Naive thymus-derived CD4-positive, alpha-beta T cell (primary cell): ENCODE measurements around the gene WAC. TPM values are rescaled to one million over a fixed set of nuclear protein-coding genes. Genes with fewer than 3 reads are reported as not detected.
A peak's percentile ranks its signal among the peaks of the same experiment; 100 is the strongest.

Source experiments
- ATAC-seq: fragments of 150-1000 bp; cut with Tn5 transposase; 2 replicates; pipeline ENCODE4 v1.10.0; 2021; ENCODE audit warnings: mild to moderate bottlenecking, moderate library complexity
- CTCF ChIA-PET: fragments of 350-600 bp; sonication (Branson Sonifier 250); formaldehyde crosslinking; loops from one replicate; lab custom pipeline; 2021; ENCODE audit warnings: antibody characterized with exemption; lab: Charles Lee
- POLR2A ChIA-PET: fragments of 350-600 bp; sonication (Branson Sonifier 250); formaldehyde crosslinking; loops from one replicate; lab custom pipeline; 2021; ENCODE audit warnings: antibody characterized with exemption, inconsistent platforms; lab: Charles Lee
- DNase-seq, 9 donors: peaks; one replicate each; pipeline versions ENCODE4 v3.0.0 to v3.0.0-alpha.2; 2020 to 2022; ENCODE audit warnings: mixed read lengths in 1 of 9
- H3K27ac ChIP-seq: one replicate; pipeline ENCODE4 v1.7.0; 2013; ENCODE audit warnings: mild to moderate bottlenecking, low read depth, low read length, moderate library complexity
- H3K27me3 ChIP-seq, 2 donors: one replicate each; pipeline ENCODE4 v1.7.0; 2013; ENCODE audit warnings: low read length in 2 of 2, mild to moderate bottlenecking in 2 of 2, moderate library complexity in 2 of 2; ENCODE audit not compliant: control insufficient read depth in 2 of 2, insufficient read depth in 2 of 2
- H3K36me3 ChIP-seq, 3 experiments: 1 replicate in 2 of 3; 2 replicates in 1 of 3; pipeline ENCODE4 v1.7.0; 2013; ENCODE audit warnings: low read length in 3 of 3, mild to moderate bottlenecking in 3 of 3, moderate library complexity in 1 of 3; ENCODE audit not compliant: insufficient read depth in 3 of 3, control insufficient read depth in 2 of 3
- H3K4me1 ChIP-seq, 2 donors: one replicate each; pipeline ENCODE4 v1.7.0; 2013; ENCODE audit warnings: low read length in 2 of 2, mild to moderate bottlenecking in 2 of 2, moderate library complexity in 1 of 2; ENCODE audit not compliant: control insufficient read depth in 2 of 2, insufficient read depth in 2 of 2
- H3K4me3 ChIP-seq: 2 replicates; pipeline ENCODE4 v1.7.0; 2013; ENCODE audit warnings: mild to moderate bottlenecking, low read length
- H3K9me3 ChIP-seq, 3 experiments: 1 replicate in 2 of 3; 2 replicates in 1 of 3; pipeline ENCODE4 v1.7.0; 2013; ENCODE audit warnings: low read length in 3 of 3; ENCODE audit not compliant: control insufficient read depth in 2 of 3
- H3K27ac Mint-ChIP-seq, 9 donors: one replicate each; pipeline ENCODE4 v1.8.0; 2020 to 2022; ENCODE audit warnings: mixed read lengths in 9 of 9, mild to moderate bottlenecking in 8 of 9, moderate library complexity in 5 of 9, inconsistent platforms in 2 of 9
- H3K27me3 Mint-ChIP-seq, 5 donors: one replicate each; pipeline ENCODE4 v1.8.0; 2021 to 2022; ENCODE audit warnings: mixed read lengths in 5 of 5, mild to moderate bottlenecking in 1 of 5
- H3K36me3 Mint-ChIP-seq, 5 donors: one replicate each; pipeline ENCODE4 v1.8.0; 2020 to 2022; ENCODE audit warnings: mixed read lengths in 5 of 5, mild to moderate bottlenecking in 3 of 5, inconsistent platforms in 1 of 5
- H3K4me1 Mint-ChIP-seq, 7 donors: one replicate each; pipeline ENCODE4 v1.8.0; 2020 to 2022; ENCODE audit warnings: mixed read lengths in 7 of 7, mild to moderate bottlenecking in 3 of 7, inconsistent platforms in 1 of 7
- H3K4me3 Mint-ChIP-seq, 10 donors: one replicate each; pipeline ENCODE4 v1.8.0; 2020 to 2022; ENCODE audit warnings: mild to moderate bottlenecking in 10 of 10, mixed read lengths in 10 of 10, moderate library complexity in 6 of 10, inconsistent platforms in 2 of 10
- H3K9me3 Mint-ChIP-seq, 11 donors: one replicate each; pipeline ENCODE4 v1.8.0; 2020 to 2022; ENCODE audit warnings: mixed read lengths in 11 of 11, mild to moderate bottlenecking in 4 of 11, inconsistent platforms in 1 of 11, moderate library complexity in 1 of 11
- intact Hi-C, 2 donors: fragments of 100-400 bp; cut with micrococcal nuclease; formaldehyde crosslinking; loops; one replicate each; pipeline ENCODE4 v1.15.1; 2023
- polyA plus RNA-seq, 2 donors: library from polyadenylated mRNA; unstranded; fragments of 300-500 nt; fragmentation: Illumina TruSeq; gene quantifications; one replicate each; pipeline ENCODE4 v1.2.3, GENCODE V29; 2021
- total RNA-seq, 6 experiments: library from RNA in 5 of 6; stranded (reverse) in 5 of 6; gene quantifications; 1 replicate in 5 of 6; 2 replicates in 1 of 6; pipeline ENCODE4 v1.2.3 and lab custom pipeline; 2021 to 2026

Gene WAC
- total and polyA plus RNA-seq, 7 experiments from 2014 or later = 86.0 to 184 (median 165) TPM

DNA sequence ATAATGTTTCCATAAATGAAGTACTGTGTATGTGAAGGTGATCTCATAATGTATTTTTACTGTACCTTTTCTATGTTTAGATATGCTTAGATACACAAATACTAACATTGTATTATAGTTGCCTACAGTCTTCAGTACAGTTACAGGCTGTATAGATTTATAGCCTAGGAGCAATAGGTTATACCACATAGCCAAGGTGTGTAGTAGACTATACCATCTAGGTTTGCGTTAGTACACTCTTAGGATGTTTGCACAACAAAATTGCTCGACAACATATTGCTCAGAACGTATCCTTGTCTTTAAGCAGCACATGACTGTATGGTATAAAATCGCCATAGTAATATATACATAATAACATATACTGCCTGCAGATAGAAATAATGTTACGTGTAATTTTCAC, 42.9 kb downstream of the WAC start:
- CTCF ChIA-PET = no interaction called here
- H3K36me3 ChIP-seq = peaks cover 0 to 4% (median 0%) of the 10 kb centered on the region in 3 experiments

GRCh38 chr10:28577506-28577905, 44.6 kb downstream of the WAC start:
- no peak overlapping the region for H3K27ac ChIP-seq
- CTCF ChIA-PET = no interaction called here
- POLR2A ChIA-PET = interaction anchor here (1.5 kb wide), 1 partner anchor 45 kb away, joined by 4 read pairs; the partner anchor contains the start of gene WAC
- H3K36me3 ChIP-seq = peaks cover 0 to 5% (median 0%) of the 10 kb centered on the region in 3 experiments
- Mint-ChIP-seq H3K4me1 (peaks cover 56 to 97% (median 93%) of the 10 kb centered on the region in 7 donors), H3K4me3 (peak overlapping the region in 3 of 10 donors; percentile 6 to 42 (median 12)), H3K27ac (peak overlapping the region in 2 of 9 donors; percentile 49 to 62), H3K27me3 (no peaks in the 10 kb centered on the region), H3K36me3 (peaks cover 9 to 32% (median 22%) of the 10 kb centered on the region in 5 donors), H3K9me3 (no peaks in the 10 kb centered on the region)
- H3K27me3 ChIP-seq = no peaks in the 10 kb centered on the region
- H3K4me1 ChIP-seq = peaks cover 19 to 44% of the 10 kb centered on the region in 2 donors
- ATAC-seq (no peak), DNase-seq (no peak)
- H3K4me3 ChIP-seq = no peak overlapping the region
- no peaks in the 10 kb centered on the region for H3K9me3 ChIP-seq
- intact Hi-C loops = loop anchor here in 1 of 2 donors (1.0 kb wide), 1 partner anchor 8 kb away; no protein-coding TSS in a partner anchor

More for the DNA sequence above, 42.9 kb downstream of the WAC start:
- POLR2A ChIA-PET = interaction anchor here (0.5 to 1.5 kb wide), 2 partner anchors 43 to 1429 kb away, joined by 3 to 4 read pairs; partner anchors contain the start of gene WAC
- DNase-seq = no peak
- Histone ChIP-seq H3K4me1 (peaks cover 19 to 44% of the 10 kb centered on the region in 2 donors), H3K9me3 (no peaks in the 10 kb centered on the region), H3K27me3 (no peaks in the 10 kb centered on the region), H3K4me3 (no peak overlapping the region), H3K27ac (no peak overlapping the region)
- Mint-ChIP-seq H3K4me3 (peak overlapping the region in 2 of 10 donors; percentile 5 to 44), H3K27ac (peak overlapping the region in 3 of 9 donors; percentile 4 to 47 (median 44)), H3K9me3 (no peaks in the 10 kb centered on the region), H3K4me1 (peaks cover 49 to 95% (median 89%) of the 10 kb centered on the region in 7 donors), H3K27me3 (no peaks in the 10 kb centered on the region), H3K36me3 (peaks cover 6 to 36% (median 24%) of the 10 kb centered on the region in 5 donors)
- intact Hi-C loops = no loop called here
- ATAC-seq = no peak

DNA sequence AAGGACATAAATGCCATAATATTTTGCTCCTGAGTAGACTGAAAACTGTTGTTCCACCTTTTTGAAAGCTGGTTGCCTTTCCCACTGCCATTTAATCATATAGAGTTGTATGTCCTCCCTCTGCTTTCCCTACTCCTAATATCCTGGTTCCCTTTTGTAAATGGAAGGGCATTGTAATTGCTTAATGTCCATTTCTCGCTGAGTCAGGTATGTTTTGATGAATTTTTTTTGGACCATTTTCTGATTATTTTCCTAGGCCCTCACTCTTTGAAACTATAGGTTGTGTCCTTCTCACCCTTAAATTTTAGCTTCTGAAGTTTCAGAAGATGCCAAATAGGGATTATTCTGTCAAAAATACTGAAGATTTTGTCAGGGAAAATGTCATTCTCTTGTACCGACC, 45.5 kb downstream of the WAC start:
- DNase-seq (no peak), ATAC-seq (no peak)
- no peak overlapping the region for H3K27ac ChIP-seq
- H3K27me3 ChIP-seq = no peaks in the 10 kb centered on the region
- Mint-ChIP-seq H3K27me3 (no peaks in the 10 kb centered on the region), H3K27ac (peak overlapping the region in 3 of 9 donors; percentile 4 to 42 (median 4)), H3K4me3 (peak overlapping the region in 2 of 10 donors; percentile 8 to 32), H3K36me3 (peaks cover 10 to 27% (median 17%) of the 10 kb centered on the region in 5 donors), H3K9me3 (no peaks in the 10 kb centered on the region), H3K4me1 (peaks cover 51 to 92% (median 87%) of the 10 kb centered on the region in 7 donors)
- H3K4me1 ChIP-seq = peaks cover 19 to 36% of the 10 kb centered on the region in 2 donors
- no peaks in the 10 kb centered on the region for H3K9me3 ChIP-seq
- intact Hi-C loops = no loop called here
- ChIA-PET POLR2A (no interaction called here), CTCF (no interaction called here)
- H3K36me3 ChIP-seq = peaks cover 0 to 5% (median 0%) of the 10 kb centered on the region in 3 experiments
- no peak overlapping the region for H3K4me3 ChIP-seq

- peaks cover 0 to 27% (median 7%) of the 10 kb centered on the region in 3 experiments for H3K36me3 ChIP-seq
- H3K27ac ChIP-seq = no peak overlapping the region
- H3K4me3 Mint-ChIP-seq = peak overlapping the region in 3 of 10 donors; percentile 1 to 32 (median 13)
- ChIA-PET POLR2A (interaction anchor here (0.7 kb wide), 1 partner anchor 29 kb away, joined by 3 read pairs; no protein-coding TSS in a partner anchor), CTCF (interaction anchor here (0.6 kb wide), 1 partner anchor 33 kb away, joined by 4 read pairs; no protein-coding TSS in a partner anchor)
- H3K4me1 Mint-ChIP-seq = peaks cover 44 to 81% (median 79%) of the 10 kb centered on the region in 7 donors
- no peaks in the 10 kb centered on the region for H3K9me3 Mint-ChIP-seq
- DNase-seq (no peak), ATAC-seq (no peak)
- H3K36me3 Mint-ChIP-seq = peaks cover 8 to 32% (median 24%) of the 10 kb centered on the region in 5 donors
- H3K27me3 ChIP-seq = no peaks in the 10 kb centered on the region
- no peaks in the 10 kb centered on the region for H3K9me3 ChIP-seq
- no peaks in the 10 kb centered on the region for H3K27me3 Mint-ChIP-seq
- H3K4me1 ChIP-seq = peaks cover 15 to 23% of the 10 kb centered on the region in 2 donors
- intact Hi-C loops = loop anchor here in 1 of 2 donors (5.0 kb wide), 1 partner anchor 34 kb away; no protein-coding TSS in a partner anchor
- H3K4me3 ChIP-seq = no peak overlapping the region
- H3K27ac Mint-ChIP-seq = peak overlapping the region in 4 of 9 donors; percentile 17 to 74 (median 48)
Observed at GRCh38 chr10:28580825-28581224, 47.9 kb downstream of the WAC start.

GRCh38 chr10:28581916-28582315, 49.0 kb downstream of the WAC start:
- H3K36me3 ChIP-seq = peaks cover 0 to 35% (median 10%) of the 10 kb centered on the region in 3 experiments
- Mint-ChIP-seq H3K4me3 (peak overlapping the region in 5 of 10 donors; percentile 7 to 57 (median 16)), H3K9me3 (no peaks in the 10 kb centered on the region), H3K27ac (peak overlapping the region in 8 of 9 donors; percentile 12 to 74 (median 50)), H3K27me3 (no peaks in the 10 kb centered on the region), H3K36me3 (peaks cover 8 to 34% (median 26%) of the 10 kb centered on the region in 5 donors), H3K4me1 (peaks cover 42 to 77% (median 72%) of the 10 kb centered on the region in 7 donors)
- no peaks in the 10 kb centered on the region for H3K27me3 ChIP-seq
- intact Hi-C loops = loop anchor here in 1 of 2 donors (2.0 to 5.0 kb wide), 2 partner anchors 17 to 35 kb away; no protein-coding TSS in a partner anchor
- ChIA-PET POLR2A (no interaction called here), CTCF (no interaction called here)
- H3K9me3 ChIP-seq = no peaks in the 10 kb centered on the region
- peaks cover 6 to 21% of the 10 kb centered on the region in 2 donors for H3K4me1 ChIP-seq
- no peak overlapping the region for H3K4me3 ChIP-seq
- no peak for ATAC-seq
- DNase-seq = peak in 2 of 9 donors; percentile 8 to 35
- no peak overlapping the region for H3K27ac ChIP-seq

DNA sequence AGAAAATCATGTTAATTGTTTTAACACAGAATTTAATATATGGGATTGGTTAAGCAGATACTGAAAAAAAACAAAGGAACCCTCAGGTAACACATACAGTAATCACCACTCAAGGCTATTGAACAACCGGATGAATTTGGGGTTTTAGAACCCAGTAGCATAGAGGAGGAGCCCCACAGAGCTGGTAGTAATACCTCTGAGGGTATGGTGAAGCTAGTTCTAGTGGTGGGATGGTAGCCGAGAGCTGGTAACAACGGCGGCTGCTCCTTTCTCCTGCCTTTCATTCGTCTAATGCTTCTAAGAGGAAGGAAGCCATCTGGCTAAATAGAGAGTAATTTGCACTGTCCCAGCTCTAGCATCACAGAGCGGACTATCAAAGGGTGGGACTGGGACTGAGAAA, 52.2 kb downstream of the WAC start:
- ChIA-PET POLR2A (no interaction called here), CTCF (no interaction called here)
- peaks cover 0 to 4% of the 10 kb centered on the region in 2 donors for H3K4me1 ChIP-seq
- Mint-ChIP-seq H3K27ac (peak overlapping the region in 5 of 9 donors; percentile 10 to 77 (median 32)), H3K9me3 (no peaks in the 10 kb centered on the region), H3K4me3 (no peak overlapping the region), H3K4me1 (peaks cover 30 to 70% (median 58%) of the 10 kb centered on the region in 7 donors), H3K36me3 (peaks cover 0 to 38% (median 29%) of the 10 kb centered on the region in 5 donors), H3K27me3 (no peaks in the 10 kb centered on the region)
- ATAC-seq (no peak), DNase-seq (no peak)
- no peaks in the 10 kb centered on the region for H3K9me3 ChIP-seq
- intact Hi-C loops = loop anchor here in 1 of 2 donors (5.0 kb wide), 1 partner anchor 53 kb away; the partner anchor contains the start of gene WAC
- H3K36me3 ChIP-seq = peaks cover 3 to 39% (median 16%) of the 10 kb centered on the region in 3 experiments
- H3K27ac ChIP-seq = no peak overlapping the region
- H3K4me3 ChIP-seq = no peak overlapping the region
- H3K27me3 ChIP-seq = no peaks in the 10 kb centered on the region
